ENCODE data around the gene RDH13. TPM values are rescaled to one million over a fixed set of nuclear protein-coding genes. Genes with fewer than 3 reads are reported as not detected.
"Not testable (repeated sequence)": the region's sequence is repeated elsewhere in the genome, so short reads cannot be mapped to it uniquely, and the experiment has no call there.

RDH13 gene
- polyA plus RNA-seq, 1 experiment = 6.1 TPM

GRCh38 chr19:55024111-55024510 is 38.8 kb downstream of the RDH13 start:
- CTCF ChIA-PET = no interaction called here
- no peak for TF ChIP-seq CTCF (IDR thresholded peaks at IDR 0.05; ENCODE audit: insufficient read depth, low read depth, low read length)
- no peak for DNase-seq (ENCODE audit: low read depth)
- Histone ChIP-seq H3K36me3 (ENCODE audit: control insufficient read depth, insufficient read depth, low read length) (no peaks in the 10 kb centered on the region), H3K27me3 (ENCODE audit: control insufficient read depth, insufficient read depth, low read length) (no peaks in the 10 kb centered on the region), H3K4me3 (ENCODE audit: low read depth, low read length) (no peak overlapping the region)
- POLR2A ChIA-PET = no interaction called here

- POLR2A ChIA-PET; H3K27me3 ChIP-seq (ENCODE audit: control insufficient read depth, insufficient read depth, low read length); DNase-seq (ENCODE audit: low read depth); H3K4me3 ChIP-seq (ENCODE audit: low read depth, low read length); H3K36me3 ChIP-seq (ENCODE audit: control insufficient read depth, insufficient read depth, low read length); CTCF ChIA-PET: not testable (repeated sequence)
Observed at GRCh38 chr19:55020351-55020750, 42.6 kb downstream of the RDH13 start.

GRCh38 chr19:55018633-55019032 is 44.3 kb downstream of the RDH13 start:
- no peaks in the 10 kb centered on the region for H3K27me3 ChIP-seq (ENCODE audit: control insufficient read depth, insufficient read depth, low read length)
- TF ChIP-seq CTCF (IDR thresholded peaks at IDR 0.05; ENCODE audit: insufficient read depth, low read depth, low read length) = no peak
- no peaks in the 10 kb centered on the region for H3K36me3 ChIP-seq (ENCODE audit: control insufficient read depth, insufficient read depth, low read length)
- POLR2A ChIA-PET = no interaction called here
- CTCF ChIA-PET = no interaction called here
- H3K4me3 ChIP-seq (ENCODE audit: low read depth, low read length) = no peak overlapping the region
- DNase-seq (ENCODE audit: low read depth) = no peak

GRCh38 chr19:55018216-55018615 is 44.7 kb downstream of the RDH13 start:
- Histone ChIP-seq H3K4me3 (ENCODE audit: low read depth, low read length) (no peak overlapping the region), H3K36me3 (ENCODE audit: control insufficient read depth, insufficient read depth, low read length) (no peaks in the 10 kb centered on the region), H3K27me3 (ENCODE audit: control insufficient read depth, insufficient read depth, low read length) (no peaks in the 10 kb centered on the region)
- DNase-seq (ENCODE audit: low read depth) = no peak
- ChIA-PET POLR2A (no interaction called here), CTCF (no interaction called here)
- no peak for TF ChIP-seq CTCF (IDR thresholded peaks at IDR 0.05; ENCODE audit: insufficient read depth, low read depth, low read length)

GRCh38 chr19:55016017-55016416 is 46.9 kb downstream of the RDH13 start:
- ChIA-PET POLR2A (no interaction called here), CTCF (no interaction called here)
- H3K4me3 ChIP-seq (ENCODE audit: low read depth, low read length) = no peak overlapping the region
- no peaks in the 10 kb centered on the region for H3K36me3 ChIP-seq (ENCODE audit: control insufficient read depth, insufficient read depth, low read length)
- TF ChIP-seq CTCF (IDR thresholded peaks at IDR 0.05; ENCODE audit: insufficient read depth, low read depth, low read length) = no peak
- no peaks in the 10 kb centered on the region for H3K27me3 ChIP-seq (ENCODE audit: control insufficient read depth, insufficient read depth, low read length)
- DNase-seq (ENCODE audit: low read depth) = no peak

- DNase-seq (ENCODE audit: low read depth) = no peak
- Histone ChIP-seq H3K36me3 (ENCODE audit: control insufficient read depth, insufficient read depth, low read length) (no peaks in the 10 kb centered on the region), H3K4me3 (ENCODE audit: low read depth, low read length) (no peak overlapping the region), H3K27me3 (ENCODE audit: control insufficient read depth, insufficient read depth, low read length) (no peaks in the 10 kb centered on the region)
- no peak for TF ChIP-seq CTCF (IDR thresholded peaks at IDR 0.05; ENCODE audit: insufficient read depth, low read depth, low read length)
- ChIA-PET POLR2A (no interaction called here), CTCF (no interaction called here)
Observed at GRCh38 chr19:55015126-55015525, 47.8 kb downstream of the RDH13 start.

Data from BJ (cell line).